ENCODE measurements around the gene CD274. TPM values are rescaled to one million over a fixed set of nuclear protein-coding genes. Genes with fewer than 3 reads are reported as not detected.

CD274 gene
- total and polyA plus RNA-seq, 2 of the 8 experiments (the other 6 are each of a cell fraction or from before 2014, with no cell fraction given), result 0.08 to 0.15 TPM

DNA sequence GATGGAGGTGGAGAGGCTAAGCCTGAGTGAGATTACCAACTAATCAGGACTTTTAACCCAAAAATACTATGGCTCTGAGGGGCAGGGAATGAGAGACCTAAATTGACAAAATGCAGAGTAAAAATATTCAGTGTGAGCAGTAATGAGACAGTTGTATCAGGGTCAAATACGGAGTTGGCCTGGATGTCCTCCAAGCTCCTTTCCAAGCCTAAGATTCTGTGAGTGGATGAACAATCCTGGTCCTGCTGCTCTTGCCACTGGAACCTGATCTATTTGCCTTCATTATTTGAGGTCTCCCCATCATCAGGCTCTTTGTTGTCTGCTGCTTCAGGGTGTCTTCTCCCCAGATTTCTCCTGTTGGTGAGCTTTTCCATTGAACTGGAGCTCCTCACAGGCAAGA lies 61.1 kb downstream of the CD274 start (continued):
- TF ChIP-seq ZNF274 (IDR thresholded peaks at IDR 0.05; ENCODE audit: borderline replicate concordance, extremely low read depth, low read length) (no peak), JUND (IDR thresholded peaks at IDR 0.05; ENCODE audit: low read length) (no peak), CBX8 (IDR thresholded peaks at IDR 0.05; ENCODE audit: borderline replicate concordance, low read depth, low read length) (no peak), KDM4A (IDR thresholded peaks at IDR 0.05; ENCODE audit: low read depth, low read length, severe bottlenecking) (no peak), SP1 (IDR thresholded peaks at IDR 0.05; ENCODE audit: low read depth, low read length) (no peak)
- TF ChIP-seq, protein P1, sequence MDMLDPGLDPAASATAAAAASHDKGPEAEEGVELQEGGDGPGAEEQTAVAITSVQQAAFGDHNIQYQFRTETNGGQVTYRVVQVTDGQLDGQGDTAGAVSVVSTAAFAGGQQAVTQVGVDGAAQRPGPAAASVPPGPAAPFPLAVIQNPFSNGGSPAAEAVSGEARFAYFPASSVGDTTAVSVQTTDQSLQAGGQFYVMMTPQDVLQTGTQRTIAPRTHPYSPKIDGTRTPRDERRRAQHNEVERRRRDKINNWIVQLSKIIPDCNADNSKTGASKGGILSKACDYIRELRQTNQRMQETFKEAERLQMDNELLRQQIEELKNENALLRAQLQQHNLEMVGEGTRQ (IDR thresholded peaks at IDR 0.05; ENCODE audit: low read length), result no peak
